GM23248 (cell line): Measurements from ENCODE around the gene FAR1.

Experiments used
- EZH2 ChIP-seq: fragments of 200-600 bp; sonication (generic); IDR thresholded peaks from 2 replicates; pipeline ENCODE4 v1.6.1; 2018; ENCODE audit warnings: antibody characterized with exemption, mild to moderate bottlenecking; ENCODE audit not compliant: insufficient read depth, poor library complexity, severe bottlenecking
- EZH2phosphoT487 ChIP-seq: fragments of 200-600 bp; sonication (generic); IDR thresholded peaks from 2 replicates; pipeline ENCODE4 v1.6.1; 2018; ENCODE audit warnings: antibody characterized with exemption, moderate library complexity, mild to moderate bottlenecking, low read depth; ENCODE audit not compliant: insufficient read depth

GRCh38 chr11:13695886-13696285 lies 27.4 kb downstream of the FAR1 start:
- no peak for TF ChIP-seq EZH2
- no peak for TF ChIP-seq EZH2phosphoT487
